Activated CD8-positive, alpha-beta memory T cell treated with anti-CD3 and anti-CD28 coated beads for 48 hours (primary cell): ENCODE data around the gene MITF.

Experiments
- DNase-seq, 3 experiments: peaks; one replicate each; pipeline ENCODE4 v3.0.0-alpha.2; 2020; ENCODE audit warnings: low read depth in 2 of 3, low spot score in 2 of 3

The MITF gene

GRCh38 chr3:69753179-69753775, 14.0 kb downstream of the MITF start:
- DNase-seq: no peak

DNA sequence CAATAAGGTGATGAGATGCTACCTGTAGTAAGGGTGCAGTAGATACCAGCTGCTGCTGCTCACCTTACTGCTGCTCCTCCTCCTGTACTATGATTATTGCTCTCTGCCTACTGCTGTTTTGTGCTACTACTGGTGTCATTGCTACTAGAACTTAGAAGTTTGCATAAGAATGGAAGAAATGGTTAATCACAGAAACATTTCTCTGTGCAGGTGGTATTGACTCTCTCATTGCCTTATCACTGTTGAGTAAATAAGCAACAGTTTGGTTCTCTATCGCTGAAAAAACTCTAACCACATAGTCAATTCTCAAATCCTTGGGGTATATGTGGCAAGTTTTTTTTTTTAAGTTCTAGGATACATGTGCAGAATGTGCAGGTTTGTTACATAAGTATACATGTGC, 16.5 kb downstream of the MITF start:
- no peak for DNase-seq

- DNase-seq: no peak
These were observed 22.9 kb downstream of the MITF start for GRCh38 chr3:69761896-69762767.

DNA sequence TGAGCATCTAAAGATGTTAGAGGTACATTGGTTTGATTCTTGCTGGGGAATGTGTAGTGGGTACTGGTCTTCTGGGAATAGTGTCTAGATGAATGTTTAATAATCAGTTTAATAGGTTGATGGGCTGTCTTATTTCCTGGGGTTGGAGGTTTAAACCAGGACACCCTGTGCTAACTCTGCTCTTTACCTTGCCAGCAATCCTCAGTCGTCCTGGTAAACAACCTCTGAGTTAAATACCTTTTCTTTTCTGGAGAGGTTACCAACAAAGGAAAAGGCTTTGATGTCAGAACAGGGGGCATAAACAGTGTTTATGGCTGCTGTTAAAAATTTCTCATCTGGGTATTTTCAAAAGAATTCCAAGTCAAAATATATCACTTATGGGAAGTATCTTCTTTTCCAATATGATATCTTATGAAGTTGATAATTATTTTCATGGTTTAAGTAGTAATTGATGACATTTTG, 23.5 kb downstream of the MITF start:
- no peak for DNase-seq

GRCh38 chr3:69763458-69763857, 24.2 kb downstream of the MITF start:
- no peak for DNase-seq

DNA sequence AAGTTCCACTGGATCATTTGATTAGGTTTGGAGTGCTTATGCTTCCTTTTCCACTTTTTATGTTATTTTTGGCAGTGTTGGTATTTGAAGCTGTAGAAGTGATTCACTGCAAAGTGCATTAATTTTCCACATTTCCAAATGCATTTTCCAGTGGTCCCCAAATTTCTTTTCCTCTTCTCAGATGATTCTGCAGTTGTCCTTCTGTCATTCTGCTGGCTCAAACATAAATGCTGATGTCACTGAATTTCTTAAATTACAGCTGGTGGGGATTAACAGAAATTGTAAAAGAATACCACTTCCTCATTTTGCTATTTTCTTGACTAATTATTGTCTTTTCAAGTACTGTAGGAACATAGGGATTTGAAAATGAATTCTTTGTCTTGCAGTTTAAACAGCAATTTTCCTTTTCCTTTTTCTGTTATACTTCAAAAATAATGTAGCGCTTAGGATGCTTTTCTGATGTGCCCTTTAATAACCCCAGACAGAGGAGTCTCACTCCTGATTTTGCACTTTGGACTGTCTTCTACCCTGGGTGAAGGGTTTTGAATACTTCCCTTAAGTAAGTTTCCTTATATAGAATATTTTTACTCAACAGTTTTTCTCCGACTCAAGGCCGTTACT, 25.0 kb downstream of the MITF start:
- no peak for DNase-seq

- no peak for DNase-seq
These were observed 25.6 kb downstream of the MITF start for GRCh38 chr3:69764861-69765260.

GRCh38 chr3:69766638-69767037, 27.4 kb downstream of the MITF start:
- no peak for DNase-seq

DNA sequence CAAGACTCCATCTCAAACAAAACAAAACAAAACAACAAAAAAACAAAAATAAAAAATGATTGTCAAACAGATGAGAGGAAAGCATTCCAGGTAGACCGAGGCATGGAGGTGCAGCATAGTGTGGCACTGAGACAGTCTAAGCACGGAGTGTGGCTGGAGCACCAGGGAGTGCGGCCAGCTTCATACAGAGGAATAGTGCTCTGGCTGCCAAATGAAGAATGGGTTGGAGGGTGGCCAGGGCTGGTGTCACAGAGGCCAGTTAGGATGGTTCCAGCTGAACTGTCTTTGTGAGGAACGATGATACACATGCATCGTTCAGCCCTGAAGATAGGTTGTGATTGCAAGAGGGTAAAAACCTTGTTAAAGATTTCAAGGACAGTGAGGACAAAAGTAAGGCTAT, 28.3 kb downstream of the MITF start:
- no peak for DNase-seq

- no peak for DNase-seq
These were observed 29.2 kb downstream of the MITF start for GRCh38 chr3:69768438-69768837.

GRCh38 chr3:69770219-69770618, 31.0 kb downstream of the MITF start:
- DNase-seq: no peak

DNA sequence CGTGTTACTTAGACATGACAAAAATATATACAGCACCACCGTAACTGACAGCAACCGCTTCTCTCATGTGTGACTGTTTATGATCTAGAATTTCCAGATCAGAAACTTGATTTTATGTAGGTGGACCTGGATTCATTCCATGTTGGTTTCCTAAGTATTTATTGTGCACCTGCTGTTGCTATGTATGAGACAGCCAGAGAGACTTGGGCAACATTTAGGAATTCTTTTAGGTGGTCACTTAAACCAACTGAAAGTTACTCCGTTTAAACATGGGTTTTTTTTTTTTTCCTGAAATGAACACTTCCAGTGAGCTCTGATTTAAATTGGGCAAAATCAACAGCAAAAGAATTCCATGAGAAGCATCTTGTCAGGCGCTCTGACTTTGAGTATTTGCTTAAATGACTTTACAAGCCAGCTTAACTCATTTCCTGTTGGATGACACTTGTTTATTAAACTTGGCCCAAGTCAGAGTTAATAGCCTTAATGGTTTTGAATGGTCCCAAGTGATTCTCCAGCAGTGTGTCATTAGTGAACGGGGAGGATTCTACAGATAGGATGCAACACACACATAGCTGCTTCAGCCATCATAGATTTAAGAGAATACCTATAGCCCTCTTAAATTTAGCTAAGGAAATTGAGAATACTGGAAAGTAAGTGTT, 31.8 kb downstream of the MITF start:
- no peak for DNase-seq

- no peak for DNase-seq
These were observed 33.0 kb downstream of the MITF start for GRCh38 chr3:69772152-69772867.

DNA sequence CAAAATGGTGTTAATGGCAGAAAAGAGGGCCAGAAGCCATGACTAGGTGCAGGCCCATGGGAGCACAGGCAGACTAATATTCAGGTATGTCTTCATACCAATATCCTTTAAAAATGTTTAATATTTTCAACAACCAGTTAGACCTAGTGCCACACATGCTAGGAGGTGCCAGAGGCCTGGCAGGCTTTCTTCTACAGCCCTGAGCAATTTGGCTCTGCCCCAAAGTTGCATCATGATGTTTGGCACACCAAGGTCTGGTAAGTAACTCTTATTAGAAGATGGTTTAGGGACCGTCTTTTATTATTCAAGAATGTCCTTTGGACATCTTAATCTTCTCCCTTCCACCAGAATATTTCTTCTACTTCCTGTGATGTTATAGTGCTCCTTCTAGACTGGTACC, 34.8 kb downstream of the MITF start:
- no peak for DNase-seq

DNA sequence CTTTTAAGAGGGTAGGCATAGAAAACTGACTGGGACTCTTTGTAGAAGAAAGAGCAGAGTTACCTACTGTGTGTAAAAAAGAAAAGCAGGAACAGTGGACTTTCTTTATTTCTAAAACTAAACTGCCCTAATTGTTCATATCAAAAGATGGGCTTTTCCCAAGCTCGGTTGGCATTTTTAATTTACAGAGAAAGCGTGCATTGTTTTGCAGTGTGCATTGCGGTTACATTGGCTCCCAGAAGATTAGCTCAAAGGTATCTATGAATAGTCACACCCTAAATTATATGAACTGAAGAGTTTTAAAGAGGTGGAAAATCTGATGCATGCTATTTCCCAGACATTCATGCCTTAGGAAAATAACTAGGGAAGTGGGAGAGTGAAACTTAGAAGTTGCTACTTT, 36.5 kb downstream of the MITF start:
- no peak for DNase-seq

DNA sequence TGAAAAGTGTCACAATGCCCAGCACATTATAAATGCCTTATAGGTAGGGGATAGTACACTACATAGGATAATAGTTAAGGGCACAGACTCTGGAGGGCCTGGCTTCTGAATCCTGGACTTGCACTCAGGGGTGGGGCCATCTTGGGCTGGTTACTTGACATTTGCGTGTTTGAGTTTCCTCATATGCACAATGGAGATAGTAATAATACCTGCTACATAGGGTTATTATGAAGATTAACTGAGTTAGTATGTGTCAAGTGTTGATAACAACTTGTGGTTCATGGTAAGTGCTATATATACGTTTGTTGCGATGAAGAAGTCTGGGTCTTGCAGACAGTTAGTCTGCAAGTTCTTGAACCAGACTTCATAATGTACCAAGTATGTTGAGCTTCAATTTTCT, 37.0 kb downstream of the MITF start:
- DNase-seq: no peak

- DNase-seq: no peak
These were observed 37.8 kb downstream of the MITF start for GRCh38 chr3:69776920-69777581.

- no peak for DNase-seq
These were observed 38.3 kb downstream of the MITF start for GRCh38 chr3:69777582-69777967.

DNA sequence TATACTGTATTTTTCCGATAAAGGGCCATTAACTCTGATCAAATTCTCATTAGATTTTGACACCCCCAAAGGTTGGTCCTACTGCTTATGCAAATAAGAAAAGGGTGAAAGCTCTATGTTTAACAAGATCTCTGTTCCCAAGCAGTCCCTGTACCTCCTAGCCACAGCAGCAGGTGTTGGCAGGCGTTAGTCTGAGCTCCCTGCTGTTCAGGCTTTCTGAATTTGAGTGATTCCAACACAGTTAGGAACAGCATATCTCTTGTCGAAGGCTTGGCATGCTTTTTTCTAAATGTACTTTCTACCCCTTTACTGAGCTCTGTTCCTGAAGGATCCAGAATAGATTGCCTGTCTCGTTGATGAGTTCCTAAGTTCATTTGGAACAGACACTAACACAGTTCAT, 42.3 kb downstream of the MITF start:
- no peak for DNase-seq

DNA sequence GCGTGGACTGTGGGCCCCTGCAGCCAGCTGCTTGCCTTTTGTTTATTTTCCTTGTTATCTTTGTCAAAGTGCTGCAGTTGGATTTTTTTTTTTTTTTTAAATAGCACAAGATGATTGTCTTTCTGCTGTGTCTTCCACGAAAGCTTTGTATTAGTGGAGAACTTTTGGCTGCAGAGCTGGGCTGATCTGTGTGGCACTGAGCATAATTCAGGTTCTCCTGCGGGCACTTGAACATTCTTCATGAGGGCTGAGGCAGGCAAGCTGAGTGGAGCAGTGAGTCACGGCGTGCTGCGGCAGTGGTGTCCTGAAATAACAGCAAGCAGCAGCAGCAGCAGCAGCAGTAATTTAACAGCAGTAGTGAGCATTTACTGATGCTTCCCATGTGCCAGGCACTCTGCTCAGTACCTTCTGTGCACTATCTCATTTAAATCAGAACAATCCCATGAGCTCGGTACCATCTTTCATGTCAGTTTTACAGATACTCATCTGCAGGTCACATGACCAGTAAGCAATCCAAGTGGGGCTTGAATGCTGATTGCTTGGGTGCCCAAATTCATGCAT, 45.8 kb downstream of the MITF start:
- DNase-seq: no peak
